Measurements from ENCODE around the gene IL17B. TPM values are rescaled to one million over a fixed set of nuclear protein-coding genes. Genes with fewer than 3 reads are reported as not detected.
A peak's percentile ranks its signal among the peaks of the same experiment; 100 is the strongest.

IL17B gene, protein sequence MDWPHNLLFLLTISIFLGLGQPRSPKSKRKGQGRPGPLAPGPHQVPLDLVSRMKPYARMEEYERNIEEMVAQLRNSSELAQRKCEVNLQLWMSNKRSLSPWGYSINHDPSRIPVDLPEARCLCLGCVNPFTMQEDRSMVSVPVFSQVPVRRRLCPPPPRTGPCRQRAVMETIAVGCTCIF
- not detected in 2 replicates for total RNA-seq (2014; rRNA removed; shearing (Covaris generic))
- 0.29 and 0.43 TPM in 2 replicates for polyA plus RNA-seq (2016; fragmentation: Nextera tagmentation; extraction: Ambion mirVana)

DNA sequence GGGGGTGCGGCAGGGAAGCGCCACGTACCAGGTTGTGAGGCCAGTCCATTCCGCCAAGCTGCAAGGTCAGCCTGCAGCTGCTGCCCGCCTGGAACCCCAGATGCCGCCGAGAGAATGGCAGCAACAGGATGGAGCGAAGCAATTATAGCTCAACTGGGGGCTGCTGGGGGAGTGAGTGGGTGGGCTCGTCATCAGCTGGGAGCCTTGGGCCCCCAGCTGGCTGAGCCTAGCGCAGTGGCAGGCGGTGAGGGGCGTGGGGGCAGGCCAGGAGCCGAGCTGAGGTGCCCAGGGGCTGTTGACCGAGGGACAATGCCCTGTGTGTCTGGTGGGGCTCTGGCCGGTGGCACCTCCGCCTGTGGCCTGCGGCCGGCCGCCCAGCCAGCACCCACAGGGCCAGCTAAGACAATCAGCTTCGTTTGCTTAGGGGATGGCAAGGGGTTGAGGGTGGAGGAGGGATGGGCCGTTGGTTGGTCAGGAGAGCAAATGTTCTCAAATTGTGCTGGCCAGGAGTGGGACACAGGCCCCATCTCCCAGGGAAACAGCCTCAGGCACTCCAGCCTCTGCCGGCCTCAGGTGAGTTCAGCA lies at the start of gene IL17B:
Gene IL17B, minus strand, starts transcription at position 116 of the 585 bp plus-strand sequence. Its CDS starts 67 bp downstream, at position 49.
- no peaks in the 10 kb centered on the region for H4K20me1 ChIP-seq (ENCODE audit: insufficient read depth)
- no peaks in the 10 kb centered on the region; the same call in 1 of the 2 replicates for H3K27me3 ChIP-seq (replicated peaks; ENCODE audit: insufficient read depth)
- H3K4me1 ChIP-seq (ENCODE audit: insufficient read depth) = no peaks in the 10 kb centered on the region
- no peak within 1 kb of the TSS for H3K9ac ChIP-seq
- no peaks in the 10 kb centered on the region for H3F3A ChIP-seq (ENCODE audit: insufficient read depth)
- H3K79me2 ChIP-seq (ENCODE audit: insufficient read depth) = no peaks in the 10 kb centered on the region
- H3K9me2 ChIP-seq (ENCODE audit: insufficient read depth) = no peaks in the 10 kb centered on the region
- no peak for DNase-seq
- no peaks in the 10 kb centered on the region for H3K36me3 ChIP-seq (ENCODE audit: low read depth)
- no peak within 1 kb of the TSS for H3K27ac ChIP-seq
- H3K4me2 ChIP-seq (ENCODE audit: unreplicated experiment) = no peak within 1 kb of the TSS
- no peak for TF ChIP-seq EZH2phosphoT487 (IDR thresholded peaks at IDR 0.05; ENCODE audit: insufficient read depth, low read depth)
- TF ChIP-seq EZH2 (IDR thresholded peaks at IDR 0.05; ENCODE audit: insufficient read depth, poor library complexity, severe bottlenecking) = no peak
- in situ Hi-C loops (cut with MboI) = loop anchor here (10.0 kb wide), 1 partner anchor 186 kb away; no protein-coding TSS in a partner anchor
- no peak within 1 kb of the TSS for H3K4me3 ChIP-seq
- 84 to 87% methylated on average over 22 of the region's 22 CpGs for WGBS, 2 experiments (ENCODE audit: low coverage in 1 of 2, low lambda C conversion rate in 2 of 2, missing lambda C conversion rate in 2 of 2)
- H3K9me3 ChIP-seq (ENCODE audit: low read depth) = no peaks in the 10 kb centered on the region
- H2AFZ ChIP-seq = no peak within 1 kb of the TSS

DNA sequence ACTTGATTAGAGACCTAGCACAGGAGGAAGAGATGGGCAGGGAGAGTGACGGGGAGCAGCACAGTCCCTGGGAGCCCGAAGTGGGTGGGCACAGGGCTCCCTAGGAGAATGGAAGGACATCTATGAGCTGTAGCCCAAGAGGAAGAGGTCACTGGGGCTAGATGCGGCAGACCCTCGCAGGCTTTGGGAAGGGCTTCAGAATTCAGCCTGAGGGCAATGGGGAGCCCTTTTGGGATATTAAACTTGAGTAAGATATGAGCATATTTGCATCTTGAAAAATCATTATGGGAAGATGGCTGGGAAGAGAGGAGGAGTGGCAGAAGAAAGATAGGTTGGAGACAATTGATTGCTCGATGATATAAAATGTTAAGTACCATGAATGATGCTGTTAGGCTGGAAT lies 48.9 kb upstream of the IL17B start:
- Histone ChIP-seq H3K9me2 (ENCODE audit: insufficient read depth) (no peaks in the 10 kb centered on the region), H3F3A (ENCODE audit: insufficient read depth) (peaks cover 88% of the 10 kb centered on the region), H3K36me3 (ENCODE audit: low read depth) (peaks cover 66% of the 10 kb centered on the region), H3K27me3 (replicated peaks; ENCODE audit: insufficient read depth) (no peaks in the 10 kb centered on the region), H3K4me2 (ENCODE audit: unreplicated experiment) (no peak overlapping the region), H3K27ac (no peak overlapping the region), H3K4me1 (ENCODE audit: insufficient read depth) (peaks cover 9% of the 10 kb centered on the region; the same call in 1 of the 2 replicates), H3K9me3 (ENCODE audit: low read depth) (no peaks in the 10 kb centered on the region), H2AFZ (no peak overlapping the region), H3K9ac (no peak overlapping the region), H4K20me1 (ENCODE audit: insufficient read depth) (no peaks in the 10 kb centered on the region), H3K4me3 (no peak overlapping the region), H3K79me2 (ENCODE audit: insufficient read depth) (0 out of 2 replicates have a peak, but pooled peaks cover 4% of the 10 kb centered on the region)
- in situ Hi-C loops (cut with MboI) = no loop called here
- no peak for DNase-seq
- 92 to 97% methylated on average over 5 of the region's 5 CpGs for WGBS, 2 experiments (ENCODE audit: low coverage in 1 of 2, low lambda C conversion rate in 2 of 2, missing lambda C conversion rate in 2 of 2)
- no peak for TF ChIP-seq EZH2 (IDR thresholded peaks at IDR 0.05; ENCODE audit: insufficient read depth, poor library complexity, severe bottlenecking)

DNA sequence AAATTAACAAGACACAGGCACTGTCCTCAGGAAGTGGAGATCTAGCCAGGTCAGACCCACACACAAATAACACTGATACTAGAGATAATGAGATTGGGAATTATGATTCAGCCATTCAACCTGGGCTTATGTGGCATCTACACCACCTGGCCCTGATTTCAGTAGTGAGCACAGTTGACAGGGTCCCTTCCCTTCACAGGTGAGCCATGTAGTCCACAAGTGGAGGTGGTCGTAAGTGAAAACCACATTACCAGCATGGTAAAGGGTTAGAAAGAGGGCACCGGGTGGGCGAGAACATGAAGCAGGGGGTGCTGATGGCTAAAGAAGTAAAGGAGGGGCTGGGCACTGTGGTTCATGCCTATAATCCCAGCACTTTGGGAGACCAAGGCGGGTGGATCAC lies 48.3 kb upstream of the IL17B start:
- no peaks in the 10 kb centered on the region for H3K9me3 ChIP-seq (ENCODE audit: low read depth)
- H3K4me2 ChIP-seq (ENCODE audit: unreplicated experiment) = no peak overlapping the region
- peak overlapping the region; percentile 29 for H3K27ac ChIP-seq
- no peaks in the 10 kb centered on the region for H3K9me2 ChIP-seq (ENCODE audit: insufficient read depth)
- H3K27me3 ChIP-seq (replicated peaks; ENCODE audit: insufficient read depth) = no peaks in the 10 kb centered on the region
- no peak overlapping the region for H2AFZ ChIP-seq
- WGBS, 2 experiments (ENCODE audit: low coverage in 1 of 2, low lambda C conversion rate in 2 of 2, missing lambda C conversion rate in 2 of 2) = 85% methylated on average over 4 of the region's 4 CpGs
- H3K9ac ChIP-seq = no peak overlapping the region
- DNase-seq = no peak
- peaks cover 83% of the 10 kb centered on the region for H3F3A ChIP-seq (ENCODE audit: insufficient read depth)
- H3K79me2 ChIP-seq (ENCODE audit: insufficient read depth) = peaks cover 6% of the 10 kb centered on the region; the same call in 1 of the 2 replicates
- in situ Hi-C loops (cut with MboI) = no loop called here
- no peaks in the 10 kb centered on the region for H4K20me1 ChIP-seq (ENCODE audit: insufficient read depth)
- no peak overlapping the region for H3K4me3 ChIP-seq
- TF ChIP-seq EZH2 (IDR thresholded peaks at IDR 0.05; ENCODE audit: insufficient read depth, poor library complexity, severe bottlenecking) (no peak), EZH2phosphoT487 (IDR thresholded peaks at IDR 0.05; ENCODE audit: insufficient read depth, low read depth) (no peak)
- H3K36me3 ChIP-seq (ENCODE audit: low read depth) = peaks cover 69% of the 10 kb centered on the region
- peaks cover 14% of the 10 kb centered on the region for H3K4me1 ChIP-seq (ENCODE audit: insufficient read depth)

DNA sequence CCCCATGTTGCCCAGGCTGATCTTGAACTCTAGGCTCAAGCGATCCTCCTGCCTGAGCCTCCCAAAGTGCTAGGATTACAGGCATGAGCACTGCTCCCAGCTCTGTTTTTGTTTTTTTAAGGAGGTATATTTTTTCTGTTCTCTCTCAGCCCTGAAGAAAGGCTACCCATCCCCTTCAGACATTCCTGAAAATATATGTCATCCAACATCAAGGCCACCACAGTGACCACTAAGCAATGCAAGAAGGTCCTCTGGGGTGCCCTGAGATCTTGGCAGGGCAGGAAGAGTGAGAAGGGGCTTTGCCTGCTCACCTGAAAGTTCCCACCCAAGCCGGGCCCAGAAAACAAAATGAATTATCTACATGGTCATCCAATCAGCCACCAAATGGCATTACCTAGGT lies 47.8 kb upstream of the IL17B start:
- Histone ChIP-seq H3K79me2 (ENCODE audit: insufficient read depth) (peaks cover 7% of the 10 kb centered on the region; the same call in 1 of the 2 replicates), H3K27me3 (replicated peaks; ENCODE audit: insufficient read depth) (no peaks in the 10 kb centered on the region), H3K9me2 (ENCODE audit: insufficient read depth) (no peaks in the 10 kb centered on the region), H3K9me3 (ENCODE audit: low read depth) (no peaks in the 10 kb centered on the region), H3K9ac (no peak overlapping the region; the same call in 1 of the 2 replicates), H3K27ac (peak overlapping the region; percentile 29), H3K4me1 (ENCODE audit: insufficient read depth) (peaks cover 18% of the 10 kb centered on the region), H2AFZ (no peak overlapping the region), H3F3A (ENCODE audit: insufficient read depth) (peaks cover 83% of the 10 kb centered on the region), H4K20me1 (ENCODE audit: insufficient read depth) (no peaks in the 10 kb centered on the region), H3K4me2 (ENCODE audit: unreplicated experiment) (no peak overlapping the region), H3K4me3 (no peak overlapping the region), H3K36me3 (ENCODE audit: low read depth) (peaks cover 74% of the 10 kb centered on the region)
- DNase-seq = no peak
- 95 to 100% methylated on average over 2 of the region's 2 CpGs for WGBS, 2 experiments (ENCODE audit: low coverage in 1 of 2, low lambda C conversion rate in 2 of 2, missing lambda C conversion rate in 2 of 2)
- in situ Hi-C loops (cut with MboI) = no loop called here
- no peak for TF ChIP-seq EZH2phosphoT487 (IDR thresholded peaks at IDR 0.05; ENCODE audit: insufficient read depth, low read depth)
- TF ChIP-seq EZH2 (IDR thresholded peaks at IDR 0.05; ENCODE audit: insufficient read depth, poor library complexity, severe bottlenecking) = no peak
